GM18508 (cell line): ENCODE results near the gene DEAF1.

Source experiments
- ATAC-seq: cut with Tn5 transposase; IDR thresholded peaks from one replicate; pipeline ENCODE4 v1.9.1; 2021; ENCODE audit warnings: moderate number of reproducible peaks; ENCODE audit not compliant: insufficient read depth, unreplicated experiment

The DEAF1 gene

GRCh38 chr11:615504-616319 is 79.3 kb downstream of the DEAF1 start, which contains the start of gene IRF7:
TSS of gene IRF7 (minus strand) at chr11:615950. CDS start at chr11:615364, 586 bp downstream.
- ATAC-seq = peak; percentile 46

GRCh38 chr11:614623-615503 is 80.2 kb downstream of the DEAF1 start:
- no peak for ATAC-seq

- no peak for ATAC-seq
These were observed 80.9 kb downstream of the DEAF1 start for GRCh38 chr11:614021-614622.

- no peak for ATAC-seq
These were observed 81.6 kb downstream of the DEAF1 start for GRCh38 chr11:613369-613968.

- ATAC-seq = no peak
These were observed 82.1 kb downstream of the DEAF1 start for GRCh38 chr11:612961-613300.

GRCh38 chr11:612201-612960 is 82.6 kb downstream of the DEAF1 start:
- ATAC-seq = no peak

- no peak for ATAC-seq
These were observed 83.7 kb downstream of the DEAF1 start for GRCh38 chr11:611001-611996.

- ATAC-seq = no peak
These were observed 84.7 kb downstream of the DEAF1 start for GRCh38 chr11:610146-610801.

- no peak for ATAC-seq
These were observed 85.6 kb downstream of the DEAF1 start for GRCh38 chr11:609341-609811.

GRCh38 chr11:608791-609251 is 86.2 kb downstream of the DEAF1 start:
- ATAC-seq = no peak

GRCh38 chr11:607971-608659 is 86.9 kb downstream of the DEAF1 start:
- ATAC-seq = no peak

- no peak for ATAC-seq
These were observed 87.8 kb downstream of the DEAF1 start for GRCh38 chr11:607020-607780.

GRCh38 chr11:606245-606644 is 88.8 kb downstream of the DEAF1 start:
- ATAC-seq = no peak

GRCh38 chr11:605286-606129 is 89.5 kb downstream of the DEAF1 start:
- ATAC-seq = no peak

- no peak for ATAC-seq
These were observed 91.9 kb downstream of the DEAF1 start for GRCh38 chr11:603154-603553.
